ENCODE results near the gene SLC44A4.

- TF ChIP-seq EZH2 (IDR thresholded peaks at IDR 0.05; ENCODE audit: borderline replicate concordance, low read length) (no peak), CTCF (IDR thresholded peaks at IDR 0.05; ENCODE audit: low read length) (no peak)
These were observed 14.0 kb downstream of the SLC44A4 start for GRCh38 chr6:31864818-31865204.

All from OCI-LY1 (cell line).